Activated T-cell treated with anti-CD3 and anti-CD28 coated beads, Interleukin-2, amount 50 U/mL, for 48 hours (primary cell): ENCODE data around the gene FHL1.

Experiments
- DNase-seq, 2 experiments: peaks; one replicate each; pipeline ENCODE4 v3.0.0-alpha.2; 2020

Gene FHL1

GRCh38 chrX:136189222-136189621 is 41.9 kb downstream of the FHL1 start:
- no peak for DNase-seq

- no peak for DNase-seq
Observed at GRCh38 chrX:136190038-136190713, 42.8 kb downstream of the FHL1 start.

DNA sequence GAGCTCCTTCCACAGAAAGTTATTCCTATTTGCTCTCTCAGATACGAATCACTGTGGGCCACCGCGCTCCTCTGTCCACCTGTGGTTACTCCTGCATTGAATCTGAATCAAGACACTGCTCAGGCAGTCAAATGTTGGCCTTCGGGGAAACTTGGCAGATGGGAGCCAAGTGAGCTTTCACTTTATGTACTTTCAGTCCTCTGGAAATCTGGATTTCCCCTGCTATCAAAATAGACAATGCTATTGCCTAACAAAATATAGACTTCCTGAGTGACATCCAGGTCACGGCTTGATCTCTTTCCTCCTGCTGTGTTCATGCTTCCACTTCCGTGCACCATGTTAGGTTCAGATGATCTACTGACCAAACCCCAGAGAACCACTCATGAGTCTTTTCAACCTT is 43.8 kb downstream of the FHL1 start:
- no peak for DNase-seq

DNA sequence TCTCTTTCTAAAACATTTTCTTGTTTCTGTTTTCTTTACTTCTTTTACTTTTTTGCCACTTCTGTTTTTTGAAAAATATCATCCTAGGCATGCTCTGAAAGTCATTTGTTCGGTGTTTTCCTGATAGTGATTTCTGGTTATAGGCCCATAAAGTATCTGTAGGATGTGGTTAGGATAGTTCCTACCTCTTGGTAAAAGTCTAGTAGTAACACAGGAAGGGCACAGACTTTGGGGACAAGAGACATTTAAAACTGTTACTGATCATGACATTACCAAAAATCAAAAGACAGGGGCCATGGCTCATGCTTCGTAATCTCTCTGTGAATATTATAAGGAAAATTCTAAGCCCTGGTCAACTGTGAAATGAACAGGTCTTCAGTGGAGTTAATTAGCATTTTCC is 44.8 kb downstream of the FHL1 start:
- no peak for DNase-seq

GRCh38 chrX:136192839-136193414 is 45.6 kb downstream of the FHL1 start:
- DNase-seq = no peak

DNA sequence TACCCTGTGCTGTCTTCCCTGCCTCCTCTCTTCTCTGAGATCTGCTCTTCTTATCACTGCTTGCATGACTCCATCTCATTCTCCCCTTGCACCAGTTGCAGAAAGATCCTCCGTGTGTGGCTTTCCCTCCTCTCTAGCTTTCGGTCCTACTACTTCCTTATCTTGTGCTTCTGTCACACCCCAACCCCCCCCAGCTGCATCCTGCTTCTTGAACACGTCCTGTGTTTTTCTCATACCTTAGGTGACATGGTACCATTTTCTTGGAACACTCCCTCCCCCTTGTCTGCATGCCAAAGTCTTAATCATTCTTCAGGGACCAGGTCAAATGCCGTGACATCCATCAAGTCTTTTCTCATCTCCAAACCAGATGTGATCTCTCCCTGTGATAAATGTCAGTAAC is 46.4 kb downstream of the FHL1 start:
- DNase-seq = no peak

DNA sequence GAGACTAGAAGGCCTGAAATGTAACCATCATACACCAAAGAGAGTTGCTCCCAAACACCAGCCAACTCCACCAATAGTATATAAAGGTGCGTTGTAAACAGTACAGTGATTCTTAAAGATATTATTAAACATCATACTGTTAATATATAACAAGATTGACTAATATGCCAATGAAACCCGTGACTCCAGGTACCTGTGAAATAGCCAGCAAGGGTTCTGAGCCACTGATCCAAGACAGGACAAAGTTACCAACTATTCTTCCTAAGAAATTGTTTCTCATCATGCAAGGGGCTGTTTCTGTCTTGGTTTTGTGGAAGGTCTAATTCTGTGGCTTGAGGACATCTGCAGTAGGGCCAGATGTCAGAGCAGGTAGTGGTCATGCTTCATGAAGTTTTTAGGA is 47.2 kb downstream of the FHL1 start:
- no peak for DNase-seq

- DNase-seq = no peak
Observed at GRCh38 chrX:136195247-136195646, 47.9 kb downstream of the FHL1 start.

DNA sequence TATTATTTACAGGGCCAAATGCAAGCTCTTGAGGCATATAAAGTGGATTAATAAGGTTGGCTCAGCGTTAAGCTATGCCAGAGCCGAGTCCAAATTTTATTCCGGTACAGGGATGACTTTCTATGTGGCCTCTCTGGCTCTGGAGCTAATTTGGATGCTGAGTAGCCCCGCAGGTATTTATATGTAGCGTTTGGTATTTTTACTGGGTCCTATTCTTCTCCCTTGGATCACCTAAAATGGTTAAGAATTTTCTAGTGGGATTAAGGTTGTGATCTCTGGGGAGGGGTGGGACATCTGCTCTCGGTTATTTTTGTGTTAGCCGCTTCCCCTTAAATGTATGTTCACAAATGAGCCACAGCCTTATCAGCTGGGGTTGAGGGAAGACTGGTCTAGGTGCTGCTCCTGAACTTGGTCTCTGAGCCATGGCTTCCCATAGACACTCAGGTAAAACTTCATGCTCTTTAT is 49.4 kb downstream of the FHL1 start:
- no peak for DNase-seq

- no peak for DNase-seq
Observed at GRCh38 chrX:136198010-136198409, 50.7 kb downstream of the FHL1 start.

- DNase-seq = no peak
Observed at GRCh38 chrX:136198678-136199243, 51.4 kb downstream of the FHL1 start.

- no peak for DNase-seq
Observed at GRCh38 chrX:136199365-136199764, 52.0 kb downstream of the FHL1 start.

GRCh38 chrX:136200466-136200865 is 53.1 kb downstream of the FHL1 start:
- no peak for DNase-seq

GRCh38 chrX:136201601-136202000 is 54.3 kb downstream of the FHL1 start:
- DNase-seq = no peak

DNA sequence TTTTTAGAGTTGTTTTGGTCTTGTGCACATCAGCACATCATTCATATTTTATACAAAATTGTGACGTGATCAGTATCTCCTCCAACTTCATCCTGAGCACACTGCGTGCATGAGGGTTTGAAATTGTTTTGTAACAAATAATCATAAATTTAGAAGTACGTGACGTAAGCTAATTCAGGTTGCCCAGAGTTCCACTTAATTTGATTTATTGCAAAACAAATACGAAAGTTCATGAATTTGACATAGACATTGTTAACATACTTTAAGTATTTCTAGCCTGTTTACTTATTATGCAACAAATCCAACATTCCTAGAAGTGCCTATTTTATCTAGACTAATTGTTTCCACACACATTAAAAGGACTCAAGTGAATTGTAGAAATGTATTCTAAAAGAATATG is 55.6 kb downstream of the FHL1 start:
- DNase-seq = no peak

DNA sequence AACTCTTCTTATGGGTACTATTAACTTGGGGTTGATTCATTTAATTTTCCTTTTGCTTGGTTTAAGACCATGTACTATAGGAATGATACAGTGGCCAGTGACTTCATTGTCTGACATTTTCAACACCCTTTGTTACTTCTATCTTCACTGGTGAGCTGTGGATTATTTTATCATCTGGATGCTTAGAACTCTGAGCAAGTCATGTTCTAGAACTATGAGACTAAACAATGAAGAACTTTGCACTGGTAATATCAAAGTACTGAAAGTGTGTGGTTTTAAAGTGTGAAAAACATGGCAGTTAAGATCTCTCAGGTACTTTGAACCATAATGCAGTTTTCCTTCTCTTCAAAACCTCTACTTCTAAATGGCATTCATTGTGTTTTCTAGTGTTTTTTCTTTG is 56.1 kb downstream of the FHL1 start:
- no peak for DNase-seq

DNA sequence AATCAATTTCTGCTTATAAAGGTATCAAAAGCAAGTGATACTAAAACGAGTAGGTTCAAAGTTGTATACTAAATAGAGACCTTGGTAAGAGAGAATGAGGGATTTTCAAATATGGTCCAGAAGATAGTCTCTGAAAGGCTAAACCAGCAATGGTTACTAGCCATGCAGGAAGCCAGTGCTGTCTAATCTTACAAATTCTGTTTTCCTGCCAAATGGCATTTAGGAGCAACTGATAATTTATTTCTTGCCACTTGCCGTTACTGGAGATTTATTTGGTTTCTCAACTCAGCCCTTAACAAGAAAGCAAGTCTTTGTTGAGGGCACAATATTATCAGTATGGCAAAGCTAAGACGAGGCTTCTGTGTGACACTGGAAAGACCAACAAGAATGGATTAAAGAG is 56.6 kb downstream of the FHL1 start:
- DNase-seq = no peak

- DNase-seq = no peak
Observed at GRCh38 chrX:136204571-136204970, 57.2 kb downstream of the FHL1 start.

GRCh38 chrX:136205882-136206380 is 58.6 kb downstream of the FHL1 start:
- no peak for DNase-seq

DNA sequence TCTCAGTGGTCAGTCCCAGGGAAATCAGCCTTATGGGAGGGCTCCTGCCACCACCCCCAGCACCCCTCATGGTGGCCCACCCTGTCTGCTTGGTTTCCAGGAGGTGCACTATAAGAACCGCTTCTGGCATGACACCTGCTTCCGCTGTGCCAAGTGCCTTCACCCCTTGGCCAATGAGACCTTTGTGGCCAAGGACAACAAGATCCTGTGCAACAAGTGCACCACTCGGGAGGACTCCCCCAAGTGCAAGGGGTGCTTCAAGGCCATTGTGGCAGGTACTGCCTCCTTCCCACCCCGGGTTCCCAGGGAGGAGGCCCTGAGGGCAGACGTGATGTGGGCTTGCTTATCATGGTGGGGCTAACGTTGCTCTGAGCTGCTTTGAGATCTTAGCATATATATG is 59.6 kb downstream of the FHL1 start:
- DNase-seq = no peak

- DNase-seq = no peak
Observed at GRCh38 chrX:136207546-136207945, 60.2 kb downstream of the FHL1 start.

DNA sequence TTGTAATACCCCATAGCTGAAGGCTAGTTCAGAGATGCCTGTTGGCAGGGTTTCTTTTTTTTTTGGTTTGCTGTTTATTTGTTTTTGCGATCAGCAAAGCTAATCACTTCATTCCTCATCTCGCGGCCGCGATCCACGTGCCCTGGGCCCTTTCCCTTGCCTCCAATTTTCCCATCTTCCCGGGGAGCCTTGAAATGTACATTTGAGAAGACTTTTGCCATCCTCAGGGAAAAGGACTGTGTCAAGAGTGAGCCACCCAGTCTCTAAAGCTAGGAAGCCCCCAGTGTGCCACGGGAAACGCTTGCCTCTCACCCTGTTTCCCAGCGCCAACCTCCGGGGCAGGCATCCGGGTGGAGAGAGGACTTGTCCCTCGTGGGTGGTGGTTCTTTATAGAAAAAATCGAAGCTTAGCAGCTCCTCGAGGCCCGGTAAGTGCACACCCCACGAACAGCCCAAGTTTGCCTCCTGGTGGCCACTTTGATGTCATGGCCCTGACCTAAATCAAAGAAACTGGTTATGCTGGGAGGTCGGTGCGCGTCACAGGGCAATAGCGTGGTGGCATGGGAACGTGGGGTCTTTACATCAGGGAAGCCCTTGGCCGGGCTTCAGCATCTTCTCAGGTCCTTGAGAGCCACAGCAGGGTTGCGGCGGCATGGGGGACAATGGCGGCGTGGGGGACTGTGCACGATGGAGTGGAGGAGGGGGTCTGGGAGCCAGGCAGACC is 61.8 kb downstream of the FHL1 start:
- peak; percentile 41 to 45 for DNase-seq

- DNase-seq = no peak
Observed at GRCh38 chrX:136209751-136210150, 62.4 kb downstream of the FHL1 start.

DNA sequence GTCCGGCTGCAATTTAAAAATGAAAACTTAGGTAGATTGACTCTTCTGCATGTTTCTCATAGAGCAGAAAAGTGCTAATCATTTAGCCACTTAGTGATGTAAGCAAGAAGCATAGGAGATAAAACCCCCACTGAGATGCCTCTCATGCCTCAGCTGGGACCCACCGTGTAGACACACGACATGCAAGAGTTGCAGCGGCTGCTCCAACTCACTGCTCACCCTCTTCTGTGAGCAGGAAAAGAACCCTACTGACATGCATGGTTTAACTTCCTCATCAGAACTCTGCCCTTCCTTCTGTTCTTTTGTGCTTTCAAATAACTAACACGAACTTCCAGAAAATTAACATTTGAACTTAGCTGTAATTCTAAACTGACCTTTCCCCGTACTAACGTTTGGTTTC is 62.9 kb downstream of the FHL1 start:
- no peak for DNase-seq
